ENCODE results near the gene AKAP8. TPM values are rescaled to one million over a fixed set of nuclear protein-coding genes. Genes with fewer than 3 reads are reported as not detected.

The AKAP8 gene
- total and polyA plus RNA-seq, 5 donors from 2014 or later: 11.3 to 79.1 (median 13.7) TPM

DNA sequence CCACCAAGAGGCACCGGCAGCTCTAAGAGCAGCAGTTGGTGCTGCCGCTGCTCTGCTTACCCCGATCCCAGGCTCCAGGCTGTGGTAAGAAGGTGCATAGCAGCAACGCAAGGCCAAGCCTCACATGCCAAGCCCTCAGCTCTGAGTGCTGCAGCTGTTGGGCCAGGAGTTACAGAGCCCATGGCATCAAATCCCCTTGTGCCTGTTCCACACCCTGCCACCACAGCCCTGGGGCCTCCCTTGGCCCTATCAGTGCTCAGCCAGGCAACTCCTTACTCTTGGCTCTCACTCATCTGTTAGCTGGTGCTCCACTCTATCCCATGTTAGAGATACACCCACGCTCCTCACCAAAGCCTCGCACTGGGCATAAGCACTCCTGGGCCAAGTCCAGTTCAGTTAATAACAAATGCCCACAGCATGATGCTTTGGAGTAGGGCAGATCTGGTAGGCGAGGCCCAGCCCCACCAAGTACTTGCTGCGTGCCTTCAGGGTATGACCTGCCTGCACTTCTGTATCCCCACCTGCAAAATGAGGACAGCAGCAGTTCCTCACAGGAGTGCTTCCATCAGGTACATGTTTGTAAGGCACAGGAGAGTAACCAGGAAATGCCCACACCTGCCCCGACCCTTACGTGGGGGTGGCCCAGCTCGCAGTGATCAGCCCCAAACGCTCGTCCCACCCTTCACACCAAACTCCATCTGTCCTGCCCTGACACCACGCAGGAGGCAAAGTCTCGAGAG is 23.0 kb upstream of the AKAP8 start:
- Histone ChIP-seq H3K36me3 (ENCODE audit: control insufficient read depth, insufficient read depth, low read length) (peaks cover 76% of the 10 kb centered on the region), H3K27me3 (ENCODE audit: control insufficient read depth, insufficient read depth, low read length) (no peaks in the 10 kb centered on the region), H3K4me1 (ENCODE audit: control insufficient read depth, insufficient read depth, low read length, poor library complexity, severe bottlenecking) (peaks cover 12% of the 10 kb centered on the region), H3K4me3 (ENCODE audit: low read depth, low read length) (no peak overlapping the region), H3K9me3 (ENCODE audit: control insufficient read depth in 2 of 2, low read length in 2 of 2) (no peaks in the 10 kb centered on the region), H3K27ac (ENCODE audit: insufficient read depth, low read length, poor library complexity, severe bottlenecking) (no peak overlapping the region)
- DNase-seq (no peak), ATAC-seq (ENCODE audit: low read depth in 2 of 2) (no peak)
- Mint-ChIP-seq H3K27ac (peak overlapping the region in 1 of 3 donors; percentile 69), H3K4me1 (peaks cover 4 to 42% (median 25%) of the 10 kb centered on the region in 4 donors), H3K36me3 (peaks cover 17% of the 10 kb centered on the region), H3K9me3 (no peaks in the 10 kb centered on the region), H3K4me3 (no peak overlapping the region), H3K27me3 (no peaks in the 10 kb centered on the region)

DNA sequence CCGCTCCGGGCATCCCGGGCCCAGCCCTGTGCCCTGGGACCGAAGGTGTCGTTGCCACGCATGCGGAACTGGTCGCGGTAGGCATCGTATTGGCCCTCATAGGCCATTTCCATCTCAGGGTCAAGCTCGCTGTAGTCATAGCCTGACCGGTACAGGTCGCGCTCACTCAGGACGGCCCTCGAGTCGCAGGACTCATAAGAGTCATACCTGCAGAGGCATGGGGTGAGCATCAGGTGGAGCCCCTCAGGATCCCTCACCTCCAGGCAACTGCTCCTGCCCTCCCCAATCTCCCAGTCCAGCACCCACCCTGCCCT is 21.8 kb upstream of the AKAP8 start:
- ATAC-seq (ENCODE audit: low read depth in 2 of 2) (no peak), DNase-seq (no peak)
- Mint-ChIP-seq H3K4me1 (peaks cover 0 to 32% (median 16%) of the 10 kb centered on the region in 4 donors), H3K27ac (no peak overlapping the region), H3K9me3 (no peaks in the 10 kb centered on the region), H3K4me3 (no peak overlapping the region), H3K36me3 (peaks cover 28% of the 10 kb centered on the region), H3K27me3 (no peaks in the 10 kb centered on the region)
- no peak overlapping the region for H3K27ac ChIP-seq (ENCODE audit: insufficient read depth, low read length, poor library complexity, severe bottlenecking)
- H3K36me3 ChIP-seq (ENCODE audit: control insufficient read depth, insufficient read depth, low read length): peaks cover 83% of the 10 kb centered on the region
- H3K27me3 ChIP-seq (ENCODE audit: control insufficient read depth, insufficient read depth, low read length): no peaks in the 10 kb centered on the region
- peaks cover 11% of the 10 kb centered on the region for H3K4me1 ChIP-seq (ENCODE audit: control insufficient read depth, insufficient read depth, low read length, poor library complexity, severe bottlenecking)
- no peak overlapping the region for H3K4me3 ChIP-seq (ENCODE audit: low read depth, low read length)
- H3K9me3 ChIP-seq (ENCODE audit: control insufficient read depth in 2 of 2, low read length in 2 of 2): no peaks in the 10 kb centered on the region

GRCh38 chr19:15400521-15401396 is 21.2 kb upstream of the AKAP8 start:
- ATAC-seq (ENCODE audit: low read depth in 2 of 2) (no peak), DNase-seq (no peak)
- Histone ChIP-seq H3K4me1 (ENCODE audit: control insufficient read depth, insufficient read depth, low read length, poor library complexity, severe bottlenecking) (peaks cover 11% of the 10 kb centered on the region), H3K4me3 (ENCODE audit: low read depth, low read length) (no peak overlapping the region), H3K36me3 (ENCODE audit: control insufficient read depth, insufficient read depth, low read length) (peaks cover 88% of the 10 kb centered on the region), H3K27ac (ENCODE audit: insufficient read depth, low read length, poor library complexity, severe bottlenecking) (no peak overlapping the region), H3K9me3 (ENCODE audit: control insufficient read depth in 2 of 2, low read length in 2 of 2) (no peaks in the 10 kb centered on the region), H3K27me3 (ENCODE audit: control insufficient read depth, insufficient read depth, low read length) (no peaks in the 10 kb centered on the region)
- H3K27me3 Mint-ChIP-seq: no peaks in the 10 kb centered on the region
- H3K9me3 Mint-ChIP-seq: no peaks in the 10 kb centered on the region
- H3K4me1 Mint-ChIP-seq: peaks cover 0 to 27% (median 12%) of the 10 kb centered on the region in 4 donors
- no peak overlapping the region for H3K27ac Mint-ChIP-seq
- H3K36me3 Mint-ChIP-seq: peaks cover 30% of the 10 kb centered on the region
- no peak overlapping the region for H3K4me3 Mint-ChIP-seq

DNA sequence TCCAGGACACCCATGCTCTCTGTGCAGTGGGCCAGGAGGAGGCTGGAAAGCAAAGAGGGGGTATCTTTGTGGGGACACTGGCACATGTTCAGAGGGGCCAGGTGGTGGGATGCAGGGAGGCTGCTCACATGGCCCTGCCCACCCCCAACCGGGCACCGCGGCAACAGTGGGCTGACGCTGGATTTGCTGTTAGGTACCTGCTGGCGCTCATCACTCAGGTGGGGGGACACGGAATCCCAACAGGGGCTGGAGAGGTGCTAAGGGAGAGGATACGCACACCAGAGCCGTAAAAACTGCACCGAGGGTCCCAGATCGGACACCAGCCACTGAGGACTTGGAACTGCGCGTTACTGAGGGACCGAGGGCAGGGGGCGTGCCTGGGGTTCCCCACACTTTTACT is 20.0 kb upstream of the AKAP8 start:
- H3K4me3 Mint-ChIP-seq: no peak overlapping the region
- peaks cover 30% of the 10 kb centered on the region for H3K36me3 Mint-ChIP-seq
- H3K4me1 Mint-ChIP-seq: peaks cover 0 to 20% (median 7%) of the 10 kb centered on the region in 4 donors
- H3K4me3 ChIP-seq (ENCODE audit: low read depth, low read length): no peak overlapping the region
- H3K4me1 ChIP-seq (ENCODE audit: control insufficient read depth, insufficient read depth, low read length, poor library complexity, severe bottlenecking): peaks cover 6% of the 10 kb centered on the region
- no peak overlapping the region for H3K27ac Mint-ChIP-seq
- H3K9me3 ChIP-seq (ENCODE audit: control insufficient read depth in 2 of 2, low read length in 2 of 2): no peaks in the 10 kb centered on the region
- H3K27me3 ChIP-seq (ENCODE audit: control insufficient read depth, insufficient read depth, low read length): no peaks in the 10 kb centered on the region
- DNase-seq: no peak
- no peak for ATAC-seq (ENCODE audit: low read depth in 2 of 2)
- H3K27me3 Mint-ChIP-seq: no peaks in the 10 kb centered on the region
- H3K36me3 ChIP-seq (ENCODE audit: control insufficient read depth, insufficient read depth, low read length): peaks cover 84% of the 10 kb centered on the region
- no peak overlapping the region for H3K27ac ChIP-seq (ENCODE audit: insufficient read depth, low read length, poor library complexity, severe bottlenecking)
- H3K9me3 Mint-ChIP-seq: no peaks in the 10 kb centered on the region

- H3K27ac Mint-ChIP-seq: no peak overlapping the region
- H3K27me3 Mint-ChIP-seq: no peaks in the 10 kb centered on the region
- no peak overlapping the region for H3K4me3 Mint-ChIP-seq
- no peak overlapping the region for H3K4me3 ChIP-seq (ENCODE audit: low read depth, low read length)
- peaks cover 27% of the 10 kb centered on the region for H3K36me3 Mint-ChIP-seq
- H3K9me3 ChIP-seq (ENCODE audit: control insufficient read depth in 2 of 2, low read length in 2 of 2): no peaks in the 10 kb centered on the region
- no peak overlapping the region for H3K27ac ChIP-seq (ENCODE audit: insufficient read depth, low read length, poor library complexity, severe bottlenecking)
- peaks cover 0 to 15% (median 2%) of the 10 kb centered on the region in 4 donors for H3K4me1 Mint-ChIP-seq
- no peaks in the 10 kb centered on the region for H3K27me3 ChIP-seq (ENCODE audit: control insufficient read depth, insufficient read depth, low read length)
- no peaks in the 10 kb centered on the region for H3K9me3 Mint-ChIP-seq
- no peak for ATAC-seq (ENCODE audit: low read depth in 2 of 2)
- DNase-seq: no peak
- H3K4me1 ChIP-seq (ENCODE audit: control insufficient read depth, insufficient read depth, low read length, poor library complexity, severe bottlenecking): peaks cover under 1% of the 10 kb centered on the region
- peaks cover 84% of the 10 kb centered on the region for H3K36me3 ChIP-seq (ENCODE audit: control insufficient read depth, insufficient read depth, low read length)
Observed at GRCh38 chr19:15399234-15399515, 19.6 kb upstream of the AKAP8 start.

- DNase-seq: no peak
- Mint-ChIP-seq H3K27me3 (no peaks in the 10 kb centered on the region), H3K4me1 (peaks cover 0 to 10% (median 3%) of the 10 kb centered on the region in 4 donors), H3K27ac (no peak overlapping the region), H3K36me3 (peaks cover 26% of the 10 kb centered on the region), H3K4me3 (no peak overlapping the region), H3K9me3 (no peaks in the 10 kb centered on the region)
- peaks cover 84% of the 10 kb centered on the region for H3K36me3 ChIP-seq (ENCODE audit: control insufficient read depth, insufficient read depth, low read length)
- no peaks in the 10 kb centered on the region for H3K27me3 ChIP-seq (ENCODE audit: control insufficient read depth, insufficient read depth, low read length)
- no peaks in the 10 kb centered on the region for H3K9me3 ChIP-seq (ENCODE audit: control insufficient read depth in 2 of 2, low read length in 2 of 2)
- no peak overlapping the region for H3K27ac ChIP-seq (ENCODE audit: insufficient read depth, low read length, poor library complexity, severe bottlenecking)
- no peak overlapping the region for H3K4me3 ChIP-seq (ENCODE audit: low read depth, low read length)
- H3K4me1 ChIP-seq (ENCODE audit: control insufficient read depth, insufficient read depth, low read length, poor library complexity, severe bottlenecking): no peaks in the 10 kb centered on the region
- ATAC-seq (ENCODE audit: low read depth in 2 of 2): no peak
Observed at GRCh38 chr19:15398501-15399233, 19.1 kb upstream of the AKAP8 start.

DNA sequence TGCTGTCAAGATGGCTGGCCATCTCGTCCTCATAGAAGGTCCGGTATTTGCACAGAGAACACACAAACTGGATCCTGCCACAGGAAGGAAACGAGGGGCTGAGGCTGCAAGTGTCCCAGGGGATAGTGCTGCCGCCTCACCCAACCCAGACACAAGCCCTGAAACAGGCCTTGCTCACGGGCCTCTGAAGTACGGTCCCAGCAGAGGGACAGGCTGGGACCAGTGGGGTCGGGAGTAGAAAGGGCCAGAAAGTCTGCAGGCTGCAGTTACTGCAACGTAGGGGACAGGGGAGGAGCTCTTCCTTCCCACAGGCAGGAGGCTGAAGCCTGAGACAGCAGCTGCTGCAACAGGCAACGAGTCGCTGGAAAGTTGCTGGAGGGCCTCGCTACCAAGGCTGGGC is 18.2 kb upstream of the AKAP8 start:
- no peaks in the 10 kb centered on the region for H3K9me3 ChIP-seq (ENCODE audit: control insufficient read depth in 2 of 2, low read length in 2 of 2)
- Mint-ChIP-seq H3K4me1 (peaks cover 0 to 12% (median 7%) of the 10 kb centered on the region in 4 donors), H3K4me3 (no peak overlapping the region), H3K27me3 (no peaks in the 10 kb centered on the region), H3K9me3 (no peaks in the 10 kb centered on the region), H3K36me3 (peaks cover 30% of the 10 kb centered on the region), H3K27ac (no peak overlapping the region)
- H3K36me3 ChIP-seq (ENCODE audit: control insufficient read depth, insufficient read depth, low read length): peaks cover 80% of the 10 kb centered on the region
- no peak overlapping the region for H3K4me3 ChIP-seq (ENCODE audit: low read depth, low read length)
- DNase-seq (no peak), ATAC-seq (ENCODE audit: low read depth in 2 of 2) (no peak)
- no peak overlapping the region for H3K27ac ChIP-seq (ENCODE audit: insufficient read depth, low read length, poor library complexity, severe bottlenecking)
- no peaks in the 10 kb centered on the region for H3K4me1 ChIP-seq (ENCODE audit: control insufficient read depth, insufficient read depth, low read length, poor library complexity, severe bottlenecking)
- no peaks in the 10 kb centered on the region for H3K27me3 ChIP-seq (ENCODE audit: control insufficient read depth, insufficient read depth, low read length)
